Ecto neural progenitor cell (in vitro differentiated cells): Measurements from ENCODE around the gene HLF.

Source experiments
- DNase-seq: peaks from one replicate; pipeline ENCODE4 v3.0.0-alpha.2; 2018; ENCODE audit warnings: low spot score

Gene HLF, protein sequence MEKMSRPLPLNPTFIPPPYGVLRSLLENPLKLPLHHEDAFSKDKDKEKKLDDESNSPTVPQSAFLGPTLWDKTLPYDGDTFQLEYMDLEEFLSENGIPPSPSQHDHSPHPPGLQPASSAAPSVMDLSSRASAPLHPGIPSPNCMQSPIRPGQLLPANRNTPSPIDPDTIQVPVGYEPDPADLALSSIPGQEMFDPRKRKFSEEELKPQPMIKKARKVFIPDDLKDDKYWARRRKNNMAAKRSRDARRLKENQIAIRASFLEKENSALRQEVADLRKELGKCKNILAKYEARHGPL

DNA sequence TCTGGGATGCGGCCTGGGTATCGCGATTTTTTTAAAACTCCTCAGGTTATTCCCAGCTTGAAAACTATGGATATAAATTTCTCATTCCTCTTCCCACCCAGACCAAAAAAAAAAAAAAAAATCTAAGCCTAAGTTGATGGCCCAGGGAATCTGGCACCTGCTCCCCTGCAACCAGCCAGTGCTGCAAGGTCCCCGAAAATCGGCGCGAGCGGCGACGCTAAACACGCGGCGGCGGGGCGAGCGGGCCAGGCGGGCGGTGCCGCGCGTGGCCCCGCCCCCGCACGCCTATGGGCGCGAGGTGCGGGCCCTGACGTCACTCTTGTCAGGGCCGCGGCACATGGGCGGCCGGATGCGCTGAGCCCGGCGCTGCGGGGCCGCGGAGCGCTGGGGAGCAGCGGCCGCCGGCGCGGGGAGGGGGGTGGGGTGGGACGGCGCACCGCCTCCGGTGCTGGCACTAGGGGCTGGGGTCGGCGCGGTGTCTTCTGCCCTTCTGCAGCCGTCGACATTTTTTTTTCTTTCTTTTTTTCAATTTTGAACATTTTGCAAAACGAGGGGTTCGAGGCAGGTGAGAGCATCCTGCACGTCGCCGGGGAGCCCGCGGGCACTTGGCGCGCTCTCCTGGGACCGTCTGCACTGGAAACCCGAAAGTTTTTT lies at the start of gene HLF:
Gene HLF (plus strand): TSS at position 316 of the 654 bp plus-strand sequence. CDS start 525 bp downstream, outside the sequence.
- DNase-seq = peak; percentile 86

DNA sequence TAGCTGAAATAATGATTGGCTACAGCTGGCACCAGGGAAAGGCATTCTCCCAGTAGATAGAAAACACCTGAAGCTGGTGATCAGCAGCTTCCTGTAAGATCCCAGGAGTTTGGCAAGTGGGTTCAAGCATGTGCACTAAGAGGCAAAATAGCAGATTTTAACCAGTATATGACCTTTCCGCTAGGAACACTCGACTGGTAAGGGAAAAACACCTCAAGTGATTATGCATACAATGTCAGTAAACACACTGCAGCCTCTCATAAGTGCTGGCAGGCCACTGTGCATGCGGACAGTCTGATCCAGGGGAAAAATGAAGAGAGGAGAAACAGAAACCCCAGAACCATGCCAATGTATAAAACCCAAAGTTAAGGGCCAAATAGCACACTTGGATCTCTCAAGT lies 49.0 kb upstream of the HLF start:
- DNase-seq = no peak

GRCh38 chr17:55216888-55217287 lies 47.9 kb upstream of the HLF start:
- DNase-seq = no peak

DNA sequence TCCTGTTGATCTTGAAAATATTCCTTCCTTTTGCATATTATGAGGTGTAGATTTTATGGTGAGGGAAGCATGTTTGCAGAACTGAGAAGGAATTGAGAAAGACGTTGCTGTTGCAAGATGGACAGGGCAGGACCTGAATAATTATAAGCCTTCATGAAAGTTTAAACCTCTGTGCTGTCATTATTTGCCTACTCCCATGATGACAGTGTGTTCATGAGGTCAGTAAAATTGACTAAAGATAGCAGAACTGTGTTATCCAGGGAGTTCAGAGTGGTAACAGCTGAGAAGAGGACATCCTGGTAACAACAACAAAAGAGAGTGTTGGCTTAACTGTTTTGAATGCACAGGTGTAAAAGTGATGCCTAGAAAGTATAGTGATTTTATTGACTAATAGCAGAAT lies 45.3 kb upstream of the HLF start:
- no peak for DNase-seq

DNA sequence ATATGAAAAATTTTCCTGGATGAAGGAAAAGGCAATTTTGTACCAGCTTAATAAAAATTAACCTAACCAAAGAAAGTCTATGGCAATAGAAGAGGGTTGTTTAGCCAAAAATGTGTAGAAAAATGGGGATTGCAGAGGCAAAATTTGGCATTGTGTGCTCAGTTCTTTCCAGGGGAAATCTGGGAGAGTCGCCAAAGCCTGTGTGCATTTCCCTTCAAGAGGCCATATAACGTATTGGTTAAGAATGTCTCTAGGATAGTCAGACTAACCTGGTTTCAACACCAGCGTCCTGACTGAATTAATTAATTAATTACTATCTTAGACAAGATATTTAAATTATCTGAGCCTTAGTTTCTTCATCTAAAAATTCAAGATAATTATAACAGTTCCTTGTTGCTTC lies 44.8 kb upstream of the HLF start:
- DNase-seq = no peak

GRCh38 chr17:55223524-55223923 lies 41.2 kb upstream of the HLF start:
- no peak for DNase-seq

DNA sequence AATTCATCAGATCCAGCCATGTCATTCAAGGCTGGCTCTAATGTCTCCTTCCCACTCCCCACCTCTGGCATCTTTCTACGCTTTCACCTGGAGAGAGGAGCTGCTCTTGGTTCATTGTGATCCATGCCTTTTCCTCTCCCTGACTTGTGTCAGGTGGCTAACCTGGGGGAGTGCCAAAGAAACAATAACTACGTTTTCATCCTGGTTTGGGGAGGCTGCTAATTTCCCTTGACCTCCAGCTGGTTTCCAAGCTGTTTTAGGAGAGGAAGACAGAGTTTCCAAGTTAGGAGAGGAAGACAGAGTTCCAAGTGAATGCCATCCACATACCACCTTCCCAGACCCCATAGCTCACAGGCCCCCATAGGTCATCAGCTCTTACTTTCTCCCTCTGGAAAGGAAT lies 40.0 kb upstream of the HLF start:
- DNase-seq = no peak

DNA sequence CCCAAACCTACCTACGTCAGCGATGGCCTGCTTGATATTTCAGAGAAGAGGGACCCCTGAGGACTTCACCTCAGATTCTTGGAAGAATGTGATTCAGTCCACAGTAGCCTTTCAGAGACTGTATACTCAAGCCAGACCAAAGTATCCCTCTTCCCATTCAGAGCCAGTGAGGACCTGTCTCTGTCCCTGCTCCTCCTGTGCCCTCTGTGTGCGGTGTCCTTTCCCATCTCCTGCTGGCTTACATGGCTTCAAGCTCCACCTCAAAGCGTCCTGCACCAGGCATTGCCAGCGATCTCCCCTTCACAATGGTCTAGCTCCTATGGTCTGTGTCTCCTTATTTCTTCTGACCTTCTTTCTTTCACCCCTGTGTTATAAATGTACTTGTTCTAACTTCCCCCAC lies 39.5 kb upstream of the HLF start:
- no peak for DNase-seq

GRCh38 chr17:55228683-55229192 lies 36.0 kb upstream of the HLF start:
- no peak for DNase-seq

- DNase-seq = no peak
Observed at GRCh38 chr17:55229276-55229675, 35.5 kb upstream of the HLF start.

- no peak for DNase-seq
Observed at GRCh38 chr17:55230716-55231115, 34.0 kb upstream of the HLF start.

- no peak for DNase-seq
Observed at GRCh38 chr17:55233840-55234239, 30.9 kb upstream of the HLF start.

DNA sequence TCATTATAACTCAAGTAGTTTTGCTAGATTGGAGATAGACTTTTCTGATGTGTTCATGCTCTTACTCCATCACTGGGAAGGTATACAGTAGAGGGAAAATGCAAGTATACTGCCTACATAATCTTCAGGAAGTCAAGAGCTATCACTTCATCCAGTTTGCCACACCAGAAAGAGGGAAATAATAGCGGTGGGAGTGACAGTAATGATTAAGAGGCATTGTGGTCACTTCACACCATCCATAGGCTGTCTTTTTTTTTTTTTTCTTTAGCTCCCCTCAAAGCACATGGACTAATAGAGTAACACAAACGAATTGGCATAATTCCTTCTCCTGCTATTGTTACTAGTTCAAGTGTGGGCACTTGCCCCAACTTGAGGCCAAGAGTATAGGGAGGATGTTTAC lies 28.4 kb upstream of the HLF start:
- DNase-seq = no peak

DNA sequence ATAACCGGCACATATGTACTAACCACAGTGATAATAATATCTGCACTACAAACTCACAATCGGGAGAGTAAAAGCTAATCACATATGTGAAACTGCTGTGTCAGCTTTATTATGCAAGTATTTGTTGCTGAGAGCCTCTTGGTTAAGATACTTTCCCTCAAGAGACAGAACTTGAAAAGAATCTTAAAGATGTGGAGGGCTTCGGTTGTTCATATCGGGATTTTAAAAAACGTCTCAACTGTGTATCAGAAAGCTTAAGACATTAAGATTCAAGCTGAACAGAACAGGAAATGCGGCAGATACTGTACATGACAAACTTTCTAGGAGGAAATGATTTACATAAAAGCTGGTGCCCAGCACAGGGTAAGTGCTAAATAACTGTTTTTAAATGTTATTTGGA lies 27.5 kb upstream of the HLF start:
- DNase-seq = no peak

DNA sequence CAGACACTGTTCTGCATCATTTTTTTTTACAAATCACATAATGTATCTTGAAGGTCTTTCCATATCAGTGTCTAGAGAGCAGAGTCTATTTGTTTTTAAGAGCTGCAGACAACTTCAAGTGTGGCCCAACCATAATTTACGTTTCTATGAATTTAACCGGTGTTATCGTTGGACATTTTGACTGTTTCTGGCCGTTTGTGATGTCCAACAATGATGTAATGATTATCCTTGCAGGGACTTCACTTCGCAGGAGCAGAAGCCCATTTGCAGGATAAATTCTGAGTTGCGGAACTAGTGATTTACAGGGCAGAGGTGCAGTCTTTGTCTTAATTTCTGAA lies 26.9 kb upstream of the HLF start:
- no peak for DNase-seq

DNA sequence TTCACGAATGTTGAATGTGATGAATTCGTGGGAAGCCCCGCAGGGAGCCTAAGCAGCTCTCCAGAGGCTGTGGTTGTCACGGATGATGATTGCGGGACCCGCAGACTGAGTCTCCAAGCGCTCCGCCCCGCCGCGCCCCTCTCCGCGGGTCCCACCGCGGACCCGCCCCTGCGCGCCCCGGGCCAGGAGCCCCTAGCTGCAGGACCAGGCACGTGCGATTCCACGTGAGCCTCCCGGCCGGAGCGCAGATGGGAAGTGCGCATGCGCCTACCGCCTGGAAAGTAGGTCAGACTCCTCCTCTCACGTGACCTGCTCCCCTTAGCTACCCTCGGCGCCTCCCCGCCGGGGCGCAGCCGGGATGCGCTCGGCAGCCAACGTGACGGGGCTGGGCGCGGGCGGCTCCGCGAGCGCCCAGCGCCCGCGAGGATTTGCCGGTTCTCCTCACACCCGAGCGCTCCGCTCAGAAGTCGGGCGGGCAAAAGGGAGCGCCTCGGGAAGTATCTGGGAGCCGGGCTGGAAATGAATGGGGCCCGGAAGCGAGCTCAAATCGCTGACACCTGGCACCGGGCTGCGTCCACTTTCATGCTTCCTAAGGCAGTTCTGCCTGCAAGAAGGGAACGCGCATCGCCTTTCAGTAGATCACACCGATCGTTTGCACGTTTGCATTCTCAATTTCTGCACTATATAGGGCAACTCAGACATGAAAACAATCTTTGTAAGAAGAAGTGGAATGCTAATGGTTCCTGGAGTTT lies 26.4 kb upstream of the HLF start:
- peak; percentile 99 for DNase-seq

- peak; percentile 57 for DNase-seq
Observed at GRCh38 chr17:55238931-55239297, 25.8 kb upstream of the HLF start.

GRCh38 chr17:55241097-55241496 lies 23.7 kb upstream of the HLF start:
- DNase-seq = no peak

- DNase-seq = no peak
Observed at GRCh38 chr17:55242476-55242875, 22.3 kb upstream of the HLF start.

DNA sequence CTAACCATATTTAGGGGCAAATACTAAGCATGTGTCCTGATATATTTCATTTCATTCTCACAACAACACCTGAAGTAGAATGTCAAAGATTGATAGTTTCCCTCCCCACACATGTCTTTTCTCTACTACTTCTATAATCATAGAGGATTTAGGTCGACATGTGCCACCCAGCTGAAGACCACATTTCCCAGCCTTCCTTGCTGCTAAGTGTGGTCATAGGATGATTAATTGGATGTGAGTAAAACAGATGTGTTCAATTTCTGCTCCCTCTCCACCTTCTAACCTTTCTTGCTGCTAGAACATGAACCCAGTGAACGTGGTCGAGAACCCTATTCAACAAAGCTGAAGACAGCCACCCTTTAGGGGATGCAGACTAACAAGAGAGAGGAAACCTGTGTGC lies 18.8 kb upstream of the HLF start:
- DNase-seq = no peak

- DNase-seq = no peak
Observed at GRCh38 chr17:55246583-55246982, 18.2 kb upstream of the HLF start.

DNA sequence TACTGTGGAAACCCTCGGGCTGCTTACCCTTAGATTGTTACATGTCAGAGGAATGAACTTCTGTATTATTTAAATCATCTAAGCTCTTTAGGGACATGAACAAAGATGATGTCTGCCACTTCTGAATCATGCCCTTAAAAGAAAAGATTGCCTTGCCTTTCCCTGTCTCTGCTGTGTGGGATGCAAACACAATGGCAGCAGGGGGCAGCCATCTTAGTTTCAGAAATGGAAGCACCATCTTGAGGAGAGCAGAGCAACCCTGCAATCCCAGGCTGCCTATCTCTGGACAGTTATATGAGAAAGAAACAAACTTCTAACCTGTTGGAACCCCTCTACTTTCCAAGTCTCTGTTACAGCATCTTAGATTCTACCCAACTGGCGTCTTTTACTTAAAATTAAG lies 16.7 kb upstream of the HLF start:
- no peak for DNase-seq

GRCh38 chr17:55249861-55250260 lies 14.9 kb upstream of the HLF start:
- DNase-seq = no peak
